T47D (cell line): Measurements from ENCODE around the gene NCOA5.
"Not testable (repeated sequence)": the region's sequence is repeated elsewhere in the genome, so short reads cannot be mapped to it uniquely, and the experiment has no call there.

ENCODE experiments used
- DNase-seq, 2 experiments: peaks; one replicate each; pipeline versions ENCODE4 v3.0.0 to v3.0.0-alpha.2; 2011 to 2012; ENCODE audit warnings: low read depth in 1 of 2, low spot score in 1 of 2
- JUND ChIP-seq: IDR thresholded peaks from 2 replicates; pipeline ENCODE4 v1.6.1; 2012; ENCODE audit warnings: low read depth
- in situ Hi-C: cut with HindIII; loops from 2 replicates; pipeline ENCODE4 v1.10.0; 2016; ENCODE audit warnings: low sequenced_read_pairs, low pct_unique_long_range_greater_than_20kb

NCOA5 gene

DNA sequence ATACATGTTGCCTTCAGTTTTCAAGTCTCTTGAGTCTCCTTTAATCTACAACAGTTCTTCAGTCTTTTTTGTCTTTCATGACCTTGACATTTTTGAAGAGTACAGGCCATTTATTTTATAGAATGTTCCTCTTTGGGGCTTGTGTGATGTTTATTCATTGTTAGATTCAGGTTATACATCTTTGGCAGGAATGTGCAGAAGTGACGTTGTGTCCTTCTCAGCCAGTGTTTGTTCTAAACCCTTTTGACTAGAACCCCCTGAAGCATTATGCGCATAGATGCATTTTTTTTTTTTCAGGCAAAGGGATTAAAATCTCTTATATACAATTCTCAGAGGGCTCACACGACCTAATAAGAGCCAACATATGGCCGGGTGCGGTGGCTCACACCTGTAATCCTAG lies 11.2 kb upstream of the NCOA5 start:
- in situ Hi-C loops = no loop called here

DNA sequence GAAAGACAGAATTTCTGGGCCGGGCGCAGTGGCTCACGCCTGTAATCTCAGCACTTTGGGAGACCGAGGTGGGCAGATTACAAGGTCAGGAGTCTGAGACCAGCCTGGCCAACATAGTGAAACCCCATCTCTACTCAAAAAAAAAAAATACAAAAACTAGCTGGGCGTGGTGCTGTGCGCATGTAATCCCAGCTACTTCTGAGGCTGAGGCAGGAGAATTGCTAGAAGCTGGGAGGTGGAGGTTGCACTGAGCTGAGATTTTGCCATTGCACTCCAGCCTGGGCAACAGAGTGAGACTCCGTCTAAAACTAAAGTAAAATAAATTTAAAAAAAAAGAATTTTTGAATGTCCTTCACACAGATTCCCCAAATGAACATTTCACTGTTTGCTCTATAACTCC lies 10.7 kb upstream of the NCOA5 start:
- in situ Hi-C loops, DNase-seq: not testable (repeated sequence)

More for the DNA sequence above, 11.2 kb upstream of the NCOA5 start:
- no peak for DNase-seq
- TF ChIP-seq JUND = no peak

GRCh38 chr20:46099491-46100287 lies 9.9 kb upstream of the NCOA5 start:
- no peak for DNase-seq
- no peak for TF ChIP-seq JUND
- in situ Hi-C loops = no loop called here

- no peak for TF ChIP-seq JUND
- no peak for DNase-seq
- in situ Hi-C loops = no loop called here
Observed at GRCh38 chr20:46093531-46093930, 3.8 kb upstream of the NCOA5 start.

GRCh38 chr20:46091622-46092535 lies 2.1 kb upstream of the NCOA5 start:
- in situ Hi-C loops, DNase-seq: not testable (repeated sequence)

DNA sequence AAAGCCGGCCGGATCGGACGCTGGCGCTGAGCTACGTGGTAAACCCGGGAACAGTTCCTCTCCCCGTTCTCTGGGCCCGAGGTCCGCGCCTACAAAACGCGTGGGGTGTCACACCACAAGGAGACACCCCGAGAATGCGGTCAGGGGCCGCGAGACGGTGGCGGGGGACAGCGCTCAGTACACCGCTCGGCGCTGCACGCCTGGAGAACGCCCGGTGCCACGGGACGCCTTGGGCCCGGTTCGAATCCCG lies 670 bp downstream of the NCOA5 start:
- in situ Hi-C loops = no loop called here
- TF ChIP-seq JUND = no peak

DNA sequence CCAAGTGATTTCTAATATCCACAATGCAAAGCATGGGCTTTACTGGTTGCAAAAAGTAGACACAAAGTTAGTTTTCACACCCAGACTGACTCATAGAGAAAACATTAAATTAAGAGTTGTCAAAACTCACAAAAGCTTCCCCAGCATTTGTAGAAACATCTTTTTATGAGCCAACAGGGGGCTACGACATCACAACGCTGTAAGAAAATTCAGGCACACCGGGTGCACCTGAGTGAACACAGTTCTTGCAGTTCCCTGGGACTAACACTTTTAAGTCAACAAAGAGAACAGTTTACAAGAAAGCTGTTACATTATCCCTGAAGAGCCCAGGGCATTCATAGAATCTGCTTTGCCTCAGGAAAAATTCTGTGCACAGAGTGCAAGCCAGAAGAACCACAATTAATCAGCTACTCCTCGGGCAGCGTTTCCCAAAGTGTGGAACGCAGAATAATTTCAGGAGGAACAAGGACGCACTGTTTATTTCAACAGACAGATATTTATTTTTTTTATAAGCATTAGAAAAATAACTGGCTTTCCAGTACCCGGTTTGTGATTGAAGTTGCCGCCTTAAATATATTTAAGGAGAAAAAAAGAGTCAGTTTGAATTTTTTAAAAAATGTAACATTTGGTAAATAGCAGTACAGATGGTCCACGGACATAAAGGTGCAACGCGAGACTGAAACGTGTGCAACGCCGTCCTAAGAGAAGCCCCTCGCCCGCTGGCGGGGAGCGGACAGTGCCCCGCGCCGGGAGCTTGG lies 1.2 kb downstream of the NCOA5 start:
- in situ Hi-C loops = no loop called here
- peak; percentile 38 to 57 for DNase-seq
- no peak for TF ChIP-seq JUND

More for the DNA sequence above, 670 bp downstream of the NCOA5 start:
- peak in 1 of 2 experiments; percentile 11 for DNase-seq

- in situ Hi-C loops = no loop called here
- peak; percentile 26 to 39 for DNase-seq
- TF ChIP-seq JUND = no peak
Observed at GRCh38 chr20:46087161-46087560, 2.6 kb downstream of the NCOA5 start.

DNA sequence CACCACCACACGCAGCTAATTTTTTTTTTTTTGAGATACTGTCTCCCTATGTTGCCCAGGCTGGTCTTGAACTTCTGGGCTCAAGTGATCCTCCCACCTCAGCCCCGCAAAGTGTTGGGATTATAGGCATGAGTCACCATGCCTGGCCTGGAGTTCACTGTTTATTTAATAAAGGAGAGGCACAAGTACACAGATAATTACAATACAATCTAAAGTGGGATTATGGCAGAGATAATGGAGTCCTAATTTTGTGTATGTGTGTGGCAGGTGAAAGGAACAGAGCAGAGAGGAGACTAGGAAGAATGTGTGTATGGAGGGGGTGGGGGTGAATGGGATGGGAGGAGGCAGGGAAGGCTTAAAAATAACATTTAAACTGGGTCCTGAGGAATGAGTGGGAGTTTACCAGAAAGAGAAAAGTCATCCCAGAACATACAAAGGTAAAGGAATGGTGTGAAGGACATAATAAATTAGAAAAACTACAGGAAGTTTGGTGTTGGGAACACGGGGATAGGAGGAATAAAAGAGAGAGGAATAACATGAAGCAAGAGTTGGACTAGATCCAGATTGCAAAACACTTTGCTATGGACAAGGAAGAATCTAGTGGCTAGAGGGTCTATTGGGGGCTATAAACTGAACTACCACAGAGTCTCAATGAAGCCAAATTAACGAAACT lies 4.4 kb downstream of the NCOA5 start:
- TF ChIP-seq JUND = no peak
- DNase-seq = peak in 1 of 2 experiments; percentile 21
- in situ Hi-C loops = no loop called here

- in situ Hi-C loops = no loop called here
- TF ChIP-seq JUND = no peak
- DNase-seq = no peak
Observed at GRCh38 chr20:46084805-46085178, 5.0 kb downstream of the NCOA5 start.

- in situ Hi-C loops = no loop called here
- no peak for TF ChIP-seq JUND
- DNase-seq = no peak
Observed at GRCh38 chr20:46083531-46084061, 6.2 kb downstream of the NCOA5 start.

DNA sequence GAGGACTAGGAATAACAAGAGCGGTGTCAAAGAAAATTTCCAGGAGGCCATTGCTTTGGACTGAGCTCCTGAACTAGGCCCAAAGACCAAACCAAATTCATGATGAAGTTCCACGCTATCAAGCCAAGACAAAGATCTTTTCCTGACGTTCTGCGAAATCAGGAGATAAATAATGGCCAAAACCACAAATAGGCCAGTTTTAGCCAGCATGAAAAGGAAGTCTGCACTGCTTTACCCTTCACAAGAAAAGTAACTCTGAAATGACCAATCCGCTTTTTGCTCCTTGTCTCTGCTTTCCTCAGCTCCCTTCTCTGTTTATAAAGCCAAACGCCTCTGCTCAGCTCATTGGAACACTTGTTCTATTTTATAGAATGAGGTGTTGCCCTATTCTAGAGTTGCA lies 6.7 kb downstream of the NCOA5 start:
- no peak for TF ChIP-seq JUND
- in situ Hi-C loops = no loop called here

GRCh38 chr20:46081074-46081473 lies 8.7 kb downstream of the NCOA5 start:
- no peak for DNase-seq
- no peak for TF ChIP-seq JUND
- in situ Hi-C loops = no loop called here

More for the DNA sequence above, 6.7 kb downstream of the NCOA5 start:
- no peak for DNase-seq
